Ovary (tissue), 9 donors: ENCODE measurements around the gene GRIK3. TPM values are rescaled to one million over a fixed set of nuclear protein-coding genes. Genes with fewer than 3 reads are reported as not detected.

ENCODE experiments used
- DNase-seq, 5 donors: peaks; one replicate each; pipeline ENCODE4 v3.0.0-alpha.2; 2019 to 2020
- H3K27ac ChIP-seq, 2 donors: fragments of 200-600 bp; one replicate each; pipeline versions ENCODE4 v1.5.1 to v1.8.0; 2019 to 2022
- H3K27me3 ChIP-seq: fragments of 200-600 bp; one replicate; pipeline ENCODE4 v1.8.0; 2022
- H3K36me3 ChIP-seq: fragments of 200-600 bp; sonication (generic); one replicate; pipeline ENCODE4 v1.5.1; 2019
- H3K4me1 ChIP-seq: one replicate; pipeline ENCODE4 v1.8.1; 2013; ENCODE audit warnings: mild to moderate bottlenecking, moderate library complexity; ENCODE audit not compliant: insufficient read depth
- H3K4me3 ChIP-seq: fragments of 200-600 bp; sonication (generic); one replicate; pipeline ENCODE4 v1.5.1; 2017
- H3K9me3 ChIP-seq, 2 donors: fragments of 200-600 bp in 1 of 2; sonication (generic) in 1 of 2; one replicate each; pipeline versions ENCODE4 v1.5.1 to v1.8.1; 2013 to 2019; ENCODE audit warnings: mild to moderate bottlenecking in 1 of 2, moderate library complexity in 1 of 2
- EP300 ChIP-seq: sonication (generic); formaldehyde crosslinking; IDR thresholded peaks from one replicate; pipeline ENCODE4 v1.6.1; 2017; ENCODE audit warnings: antibody characterized with exemption
- POLR2A ChIP-seq: fragments of 450-650 bp; IDR thresholded peaks from one replicate; pipeline ENCODE4 v1.6.1; 2017; ENCODE audit warnings: antibody characterized with exemption, mild to moderate bottlenecking, moderate library complexity
- WGBS, 3 donors: extraction: QIAGEN DNeasy Blood & Tissue Kit in 1 of 3; methylation state at CpG; one replicate each; pipeline versions ENCODE4 v1.1.5 to v1.1.7; 2013 to 2017; 5-methylcytosine and 5-hydroxymethylcytosine counted together
- intact Hi-C, 4 donors: fragments of 100-400 bp; cut with DNase I; formaldehyde crosslinking; loops; one replicate each; pipeline versions ENCODE4 v1.11.0 to v1.15.1; 2022 to 2023
- polyA plus RNA-seq, 2 donors: library from polyadenylated mRNA; stranded (reverse); fragments of 200-250 nt in 1 of 2; fragments of 350-450 nt in 1 of 2; fragmentation: Illumina TruSeq in 1 of 2; extraction: RNeasy Lipid Tissue Mini Kit (QIAGEN cat#74804) in 1 of 2; gene quantifications; one replicate each; pipeline ENCODE4 v1.2.3, GENCODE V29; 2013 to 2014
- total RNA-seq, 7 donors: library from RNA; depleted of rRNA in 2 of 7; stranded (reverse); fragments of >200 nt in 2 of 7; fragmentation: NEBNext Ultra II Directional in 3 of 7; extraction: Animal tissue kit (Norgen Biotek cat#: 25700) in 3 of 7; gene quantifications; one replicate each; pipeline versions ENCODE4 v1.1.0 to v1.2.4, GENCODE V29; 2016 to 2023
- TF ChIP-seq, protein P1 (sequence below), 3 donors: fragments of 450-650 bp in 2 of 3; fragments of 200-600 bp in 1 of 3; IDR thresholded peaks; one replicate each; pipeline versions ENCODE4 v1.5.1 to v1.8.0; 2016 to 2022; ENCODE audit warnings: antibody characterized with exemption in 3 of 3, mild to moderate bottlenecking in 1 of 3
- donor health status: DM: no; HTN: no; CAD: no; lungs with moderate emphysema.
- donor health status: DM: no; HTN: no; CAD: no.
- donor health status: Bipolar disorder and iron deficiency.
- donor health status: DM: yes; HTN: yes; CAD: no.
- donor health status: DM: no; HTN: no; CAD: no.
- donor health status: DM: yes; HTN: yes; CAD: no.

The GRIK3 gene
- total and polyA plus RNA-seq, 9 donors: 0.11 to 0.97 (median 0.32) TPM; not detected in 2

DNA sequence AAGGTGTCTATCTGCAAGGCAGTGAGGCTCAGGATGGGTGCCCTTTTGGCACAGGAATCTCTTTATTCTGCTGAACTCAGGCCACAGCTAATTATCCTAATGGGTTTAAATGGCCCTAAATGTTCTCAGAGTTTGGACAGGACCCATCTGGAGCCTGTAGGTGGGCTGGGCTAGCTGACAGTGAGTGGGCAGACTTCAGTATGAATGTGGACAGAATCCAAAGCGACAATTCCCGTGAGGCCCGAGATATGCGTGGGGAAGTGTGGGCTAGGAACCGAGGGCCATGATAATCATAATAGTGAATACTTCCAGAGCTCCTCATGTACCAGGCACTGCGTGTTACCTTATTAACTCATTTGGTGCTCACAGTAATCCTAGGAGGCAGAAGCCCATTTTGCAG, 165.3 kb downstream of the GRIK3 start:
- H3K27ac ChIP-seq: no peak overlapping the region
- TF ChIP-seq, protein P1, sequence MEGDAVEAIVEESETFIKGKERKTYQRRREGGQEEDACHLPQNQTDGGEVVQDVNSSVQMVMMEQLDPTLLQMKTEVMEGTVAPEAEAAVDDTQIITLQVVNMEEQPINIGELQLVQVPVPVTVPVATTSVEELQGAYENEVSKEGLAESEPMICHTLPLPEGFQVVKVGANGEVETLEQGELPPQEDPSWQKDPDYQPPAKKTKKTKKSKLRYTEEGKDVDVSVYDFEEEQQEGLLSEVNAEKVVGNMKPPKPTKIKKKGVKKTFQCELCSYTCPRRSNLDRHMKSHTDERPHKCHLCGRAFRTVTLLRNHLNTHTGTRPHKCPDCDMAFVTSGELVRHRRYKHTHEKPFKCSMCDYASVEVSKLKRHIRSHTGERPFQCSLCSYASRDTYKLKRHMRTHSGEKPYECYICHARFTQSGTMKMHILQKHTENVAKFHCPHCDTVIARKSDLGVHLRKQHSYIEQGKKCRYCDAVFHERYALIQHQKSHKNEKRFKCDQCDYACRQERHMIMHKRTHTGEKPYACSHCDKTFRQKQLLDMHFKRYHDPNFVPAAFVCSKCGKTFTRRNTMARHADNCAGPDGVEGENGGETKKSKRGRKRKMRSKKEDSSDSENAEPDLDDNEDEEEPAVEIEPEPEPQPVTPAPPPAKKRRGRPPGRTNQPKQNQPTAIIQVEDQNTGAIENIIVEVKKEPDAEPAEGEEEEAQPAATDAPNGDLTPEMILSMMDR (IDR thresholded peaks at IDR 0.05): no peak
- TF ChIP-seq EP300 (no peak), POLR2A (no peak)
- no peaks in the 10 kb centered on the region for H3K9me3 ChIP-seq
- no peaks in the 10 kb centered on the region for H3K27me3 ChIP-seq
- H3K4me1 ChIP-seq: no peaks in the 10 kb centered on the region
- no peak for DNase-seq
- H3K4me3 ChIP-seq: no peak overlapping the region
- 9 to 13% (median 11%) methylated on average over 6 of the region's 6 CpGs for WGBS, 3 donors
- intact Hi-C loops: no loop called here
- no peaks in the 10 kb centered on the region for H3K36me3 ChIP-seq

DNA sequence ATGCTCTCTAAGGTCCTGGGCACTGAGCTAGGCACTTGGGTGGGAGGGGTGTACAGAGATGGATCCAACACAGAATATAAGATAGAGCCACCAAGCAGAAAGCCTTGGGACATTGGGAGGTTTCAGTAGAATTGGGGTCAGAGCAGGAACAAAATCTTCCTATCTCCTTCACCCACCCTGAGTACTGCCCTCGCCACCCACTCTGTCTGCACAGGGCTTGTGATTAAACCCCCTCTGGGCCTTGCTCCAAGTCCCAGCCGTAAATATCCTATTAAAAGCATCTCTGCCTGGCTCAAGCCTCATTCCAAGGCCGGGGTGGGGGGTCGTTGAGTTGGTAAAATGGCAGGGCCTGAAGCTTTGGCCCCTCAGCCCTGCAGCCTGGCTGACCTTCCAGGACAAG, 166.7 kb downstream of the GRIK3 start:
- Histone ChIP-seq H3K4me1 (no peaks in the 10 kb centered on the region), H3K27me3 (no peaks in the 10 kb centered on the region), H3K27ac (no peak overlapping the region), H3K9me3 (no peaks in the 10 kb centered on the region), H3K4me3 (no peak overlapping the region), H3K36me3 (no peaks in the 10 kb centered on the region)
- intact Hi-C loops: no loop called here
- no peak for DNase-seq
- TF ChIP-seq POLR2A: no peak
- no peak for TF ChIP-seq EP300
- TF ChIP-seq, protein P1 (IDR thresholded peaks at IDR 0.05): no peak
- 45 to 69% (median 64%) methylated on average over 4 of the region's 4 CpGs for WGBS, 3 donors

DNA sequence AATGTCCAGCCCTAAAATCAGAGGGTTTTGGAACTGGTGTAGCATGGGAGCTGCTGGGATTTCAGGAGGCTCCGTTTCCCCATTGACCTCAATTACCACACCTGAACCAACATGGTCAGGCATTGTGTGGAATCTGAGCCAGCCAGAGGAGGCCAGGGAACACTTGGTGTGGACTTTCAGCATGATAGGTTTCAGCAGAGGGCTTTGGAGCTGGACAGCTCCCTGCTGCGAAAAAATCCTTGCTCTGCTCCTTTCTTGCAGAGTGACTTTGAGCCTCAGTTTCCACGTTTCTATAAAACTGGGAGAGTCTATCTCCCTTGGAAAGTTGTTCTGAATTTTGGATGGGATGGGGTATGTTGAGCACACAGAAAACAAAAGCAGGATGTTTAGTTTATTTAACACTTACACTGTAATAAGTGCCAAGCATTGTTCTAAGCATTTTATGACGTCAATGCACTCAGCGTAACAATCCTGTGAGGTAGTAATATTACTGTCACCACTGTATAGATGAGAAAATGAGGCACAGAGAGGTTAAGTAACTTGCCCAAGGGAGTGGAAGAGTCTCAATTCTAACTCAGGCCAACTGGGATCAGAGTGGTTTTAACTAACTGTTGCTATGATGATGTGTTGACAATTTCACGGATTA, 168.0 kb downstream of the GRIK3 start:
- WGBS, 3 donors: 39 to 45% (median 45%) methylated on average over 6 of the region's 6 CpGs
- no peaks in the 10 kb centered on the region for H3K27me3 ChIP-seq

DNA sequence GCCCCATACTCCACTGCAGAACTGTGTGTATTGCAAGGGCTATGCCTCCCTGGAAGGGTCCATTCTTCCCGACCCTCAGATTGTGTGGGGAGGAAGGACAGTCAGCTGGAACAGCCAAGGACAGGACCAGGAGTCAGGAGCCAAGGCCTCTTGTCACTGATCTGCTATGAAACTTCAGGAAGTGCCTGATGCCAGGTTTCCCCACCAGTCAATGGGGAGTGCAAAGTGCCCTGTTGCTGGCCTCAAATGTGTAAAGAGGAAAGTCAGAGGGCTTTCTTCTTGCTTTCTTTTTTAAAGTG, 168.8 kb downstream of the GRIK3 start:
- H3K36me3 ChIP-seq: no peaks in the 10 kb centered on the region
- no peaks in the 10 kb centered on the region for H3K4me1 ChIP-seq
- TF ChIP-seq POLR2A (no peak), EP300 (no peak)
- TF ChIP-seq, protein P1 (IDR thresholded peaks at IDR 0.05): no peak
- WGBS, 3 donors: 17 to 53% (median 44%) methylated on average over 1 of the region's 1 CpG
- intact Hi-C loops: no loop called here
- no peak overlapping the region for H3K27ac ChIP-seq
- no peak for DNase-seq
- H3K4me3 ChIP-seq: no peak overlapping the region
- H3K9me3 ChIP-seq: no peaks in the 10 kb centered on the region
- H3K27me3 ChIP-seq: no peaks in the 10 kb centered on the region

More for the DNA sequence above, 168.0 kb downstream of the GRIK3 start:
- DNase-seq: no peak
- TF ChIP-seq POLR2A: no peak
- TF ChIP-seq EP300: no peak
- TF ChIP-seq, protein P1 (IDR thresholded peaks at IDR 0.05): no peak
- Histone ChIP-seq H3K27ac (no peak overlapping the region), H3K9me3 (no peaks in the 10 kb centered on the region), H3K4me1 (no peaks in the 10 kb centered on the region), H3K36me3 (no peaks in the 10 kb centered on the region), H3K4me3 (no peak overlapping the region)
- intact Hi-C loops: no loop called here
